ENCODE results near the gene CDH24. TPM values are rescaled to one million over a fixed set of nuclear protein-coding genes. Genes with fewer than 3 reads are reported as not detected.

The CDH24 gene
- total and polyA plus RNA-seq, 2 of the 4 experiments (the other 2 are of a cell fraction), result 3.9 to 24.4 TPM

GRCh38 chr14:23060536-23061260 is 3.4 kb upstream of the CDH24 start (continued):
- no peak for TF ChIP-seq SMC3 (IDR thresholded peaks at IDR 0.05; ENCODE audit: low read depth, low read length)
- TF ChIP-seq POLR2A (IDR thresholded peaks at IDR 0.05; ENCODE audit: low read depth, low read length), result no peak
- no peak for TF ChIP-seq RAD21 (IDR thresholded peaks at IDR 0.05; ENCODE audit: low read length)
- TF ChIP-seq CEBPB (IDR thresholded peaks at IDR 0.05; ENCODE audit: low read depth, low read length), result no peak
- TF ChIP-seq FOS (IDR thresholded peaks at IDR 0.05; ENCODE audit: low read depth, low read length), result no peak

Data from IMR-90 (cell line).